Choroid plexus epithelial cell (primary cell): ENCODE measurements around the gene PDZD2.

Experiments
- DNase-seq: peaks from one replicate; pipeline ENCODE4 v3.0.0-alpha.2; 2010; ENCODE audit warnings: low read depth
- H3K4me3 ChIP-seq: 2 replicates; pipeline ENCODE4 v1.5.1; 2011; ENCODE audit warnings: low read depth, mild to moderate bottlenecking, control low read depth, low read length, moderate library complexity
- CTCF ChIP-seq: conservative IDR thresholded peaks from 2 replicates; pipeline ENCODE4 v1.5.1; 2011; ENCODE audit warnings: low read depth, mild to moderate bottlenecking, control low read depth, inconsistent platforms, low read length, moderate library complexity

Gene PDZD2

GRCh38 chr5:31976169-31976568 lies 337.2 kb downstream of the PDZD2 start:
- no peak for DNase-seq
- no peak for TF ChIP-seq CTCF
- H3K4me3 ChIP-seq, result no peak overlapping the region

GRCh38 chr5:31981361-31981945 lies 342.5 kb downstream of the PDZD2 start:
- no peak overlapping the region for H3K4me3 ChIP-seq
- no peak for TF ChIP-seq CTCF
- DNase-seq, result no peak

GRCh38 chr5:31982027-31982426 lies 343.1 kb downstream of the PDZD2 start:
- no peak overlapping the region for H3K4me3 ChIP-seq
- no peak for TF ChIP-seq CTCF
- DNase-seq, result no peak

GRCh38 chr5:31982621-31983020 lies 343.7 kb downstream of the PDZD2 start:
- TF ChIP-seq CTCF, result no peak
- no peak for DNase-seq

GRCh38 chr5:31983851-31984250 lies 344.9 kb downstream of the PDZD2 start:
- no peak for DNase-seq
- no peak overlapping the region for H3K4me3 ChIP-seq
- TF ChIP-seq CTCF, result no peak

More at GRCh38 chr5:31982621-31983020, 343.7 kb downstream of the PDZD2 start:
- H3K4me3 ChIP-seq, result no peak overlapping the region

GRCh38 chr5:31984691-31985090 lies 345.8 kb downstream of the PDZD2 start:
- no peak for TF ChIP-seq CTCF
- DNase-seq, result no peak
- no peak overlapping the region for H3K4me3 ChIP-seq

- no peak for TF ChIP-seq CTCF
These were observed 347.2 kb downstream of the PDZD2 start for GRCh38 chr5:31986101-31986500.

More at GRCh38 chr5:31986101-31986500, 347.2 kb downstream of the PDZD2 start:
- no peak for DNase-seq
- no peak overlapping the region for H3K4me3 ChIP-seq
